H1 (cell line): ENCODE measurements around the gene NAGA.

ENCODE experiments used
- POLR2A ChIP-seq, 2 experiments: IDR thresholded peaks; 1 replicate in 1 of 2; 2 replicates in 1 of 2; pipeline ENCODE4 v1.6.1; 2011; ENCODE audit warnings: low read depth in 2 of 2, low read length in 2 of 2, mild to moderate bottlenecking in 2 of 2; ENCODE audit errors: control extremely low read depth in 1 of 2
- POLR2AphosphoS5 ChIP-seq: IDR thresholded peaks from 2 replicates; pipeline ENCODE4 v1.6.1; 2011; ENCODE audit warnings: low read depth, low read length
- SAP30 ChIP-seq: fragments of 300-600 bp; sonication (generic); IDR thresholded peaks from 2 replicates; pipeline ENCODE4 v1.7.1; 2012; ENCODE audit warnings: low read length, moderate library complexity, mild to moderate bottlenecking, inconsistent platforms; ENCODE audit not compliant: insufficient read depth, insufficient replicate concordance
- SUZ12 ChIP-seq: fragments of 200-600 bp; sonication (generic); IDR thresholded peaks from 2 replicates; pipeline ENCODE4 v1.6.1; 2012; ENCODE audit warnings: mild to moderate bottlenecking, inconsistent platforms, low read length, moderate library complexity, mixed read lengths
- YY1 ChIP-seq: IDR thresholded peaks from 2 replicates; pipeline ENCODE4 v1.6.1; 2011; ENCODE audit warnings: low read depth, mild to moderate bottlenecking, low read length
- TF ChIP-seq, protein P1 (sequence below): IDR thresholded peaks from 2 replicates; pipeline ENCODE4 v1.6.1; 2011; ENCODE audit warnings: low read depth, mild to moderate bottlenecking, low read length; ENCODE audit not compliant: insufficient read depth
- TF ChIP-seq, protein P2 (sequence below), 3 experiments: IDR thresholded peaks; 1 replicate in 2 of 3; 2 replicates in 1 of 3; pipeline versions ENCODE4 v1.5.1 to v1.6.1; 2011; ENCODE audit warnings: low read length in 3 of 3, mild to moderate bottlenecking in 3 of 3, inconsistent platforms in 2 of 3, low read depth in 1 of 3, moderate library complexity in 1 of 3; ENCODE audit not compliant: insufficient read depth in 1 of 3; ENCODE audit errors: control extremely low read depth in 1 of 3

DNA sequence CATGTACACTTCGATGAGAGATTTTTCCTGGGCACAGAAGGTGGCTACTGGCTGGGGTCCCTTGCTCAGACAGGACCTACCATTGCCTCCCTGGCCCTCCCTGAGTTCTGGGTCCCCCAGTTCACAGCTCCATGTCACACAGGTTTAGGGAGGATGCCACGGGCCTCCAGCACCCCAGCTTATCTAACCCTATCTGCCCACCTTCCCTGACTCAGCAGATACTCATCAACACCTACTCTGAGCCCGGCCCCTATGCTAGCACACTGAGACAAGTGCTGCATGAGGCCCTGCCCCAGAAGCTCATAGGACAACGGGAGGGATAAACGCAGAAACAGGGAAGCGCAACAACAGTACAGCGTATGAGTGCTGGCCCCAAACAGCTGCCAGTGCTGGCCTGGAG, 9.6 kb downstream of the NAGA start:
- TF ChIP-seq YY1: no peak
- TF ChIP-seq SUZ12: no peak
- TF ChIP-seq POLR2A (IDR thresholded peaks at IDR 0.05; ENCODE audit: control extremely low read depth in 1 of 2, low read depth in 2 of 2, low read length in 2 of 2): no peak
- TF ChIP-seq, protein P1, sequence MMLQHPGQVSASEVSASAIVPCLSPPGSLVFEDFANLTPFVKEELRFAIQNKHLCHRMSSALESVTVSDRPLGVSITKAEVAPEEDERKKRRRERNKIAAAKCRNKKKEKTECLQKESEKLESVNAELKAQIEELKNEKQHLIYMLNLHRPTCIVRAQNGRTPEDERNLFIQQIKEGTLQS: no peak
- TF ChIP-seq, protein P2, sequence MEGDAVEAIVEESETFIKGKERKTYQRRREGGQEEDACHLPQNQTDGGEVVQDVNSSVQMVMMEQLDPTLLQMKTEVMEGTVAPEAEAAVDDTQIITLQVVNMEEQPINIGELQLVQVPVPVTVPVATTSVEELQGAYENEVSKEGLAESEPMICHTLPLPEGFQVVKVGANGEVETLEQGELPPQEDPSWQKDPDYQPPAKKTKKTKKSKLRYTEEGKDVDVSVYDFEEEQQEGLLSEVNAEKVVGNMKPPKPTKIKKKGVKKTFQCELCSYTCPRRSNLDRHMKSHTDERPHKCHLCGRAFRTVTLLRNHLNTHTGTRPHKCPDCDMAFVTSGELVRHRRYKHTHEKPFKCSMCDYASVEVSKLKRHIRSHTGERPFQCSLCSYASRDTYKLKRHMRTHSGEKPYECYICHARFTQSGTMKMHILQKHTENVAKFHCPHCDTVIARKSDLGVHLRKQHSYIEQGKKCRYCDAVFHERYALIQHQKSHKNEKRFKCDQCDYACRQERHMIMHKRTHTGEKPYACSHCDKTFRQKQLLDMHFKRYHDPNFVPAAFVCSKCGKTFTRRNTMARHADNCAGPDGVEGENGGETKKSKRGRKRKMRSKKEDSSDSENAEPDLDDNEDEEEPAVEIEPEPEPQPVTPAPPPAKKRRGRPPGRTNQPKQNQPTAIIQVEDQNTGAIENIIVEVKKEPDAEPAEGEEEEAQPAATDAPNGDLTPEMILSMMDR (IDR thresholded peaks at IDR 0.05; ENCODE audit: control extremely low read depth in 1 of 3, insufficient read depth in 1 of 3, low read depth in 1 of 3, low read length in 3 of 3): no peak
- TF ChIP-seq SAP30: no peak
- TF ChIP-seq POLR2AphosphoS5: no peak
